ENCODE results near the gene TBC1D20.

DNA sequence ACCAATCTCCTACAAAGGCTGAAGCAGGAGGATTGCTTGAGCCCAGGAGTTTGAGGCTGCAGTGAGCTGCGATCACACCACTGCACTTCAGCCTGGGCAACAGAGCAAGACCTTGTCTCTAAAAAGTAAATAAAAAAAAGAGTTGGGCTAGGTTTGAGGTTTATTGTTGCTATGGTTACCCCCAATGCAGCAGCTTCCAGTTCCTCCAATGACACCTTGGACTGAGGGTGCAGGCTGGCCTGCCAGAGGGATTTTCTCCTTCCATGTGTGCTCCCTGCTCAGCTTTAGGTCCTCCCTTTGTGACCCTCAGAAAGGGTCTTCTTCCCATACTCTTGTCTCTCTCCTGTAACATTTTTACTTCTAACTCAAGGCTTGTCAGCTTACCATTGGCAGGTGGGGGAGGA, 10.6 kb upstream of the TBC1D20 start:
- TF ChIP-seq, protein P1, sequence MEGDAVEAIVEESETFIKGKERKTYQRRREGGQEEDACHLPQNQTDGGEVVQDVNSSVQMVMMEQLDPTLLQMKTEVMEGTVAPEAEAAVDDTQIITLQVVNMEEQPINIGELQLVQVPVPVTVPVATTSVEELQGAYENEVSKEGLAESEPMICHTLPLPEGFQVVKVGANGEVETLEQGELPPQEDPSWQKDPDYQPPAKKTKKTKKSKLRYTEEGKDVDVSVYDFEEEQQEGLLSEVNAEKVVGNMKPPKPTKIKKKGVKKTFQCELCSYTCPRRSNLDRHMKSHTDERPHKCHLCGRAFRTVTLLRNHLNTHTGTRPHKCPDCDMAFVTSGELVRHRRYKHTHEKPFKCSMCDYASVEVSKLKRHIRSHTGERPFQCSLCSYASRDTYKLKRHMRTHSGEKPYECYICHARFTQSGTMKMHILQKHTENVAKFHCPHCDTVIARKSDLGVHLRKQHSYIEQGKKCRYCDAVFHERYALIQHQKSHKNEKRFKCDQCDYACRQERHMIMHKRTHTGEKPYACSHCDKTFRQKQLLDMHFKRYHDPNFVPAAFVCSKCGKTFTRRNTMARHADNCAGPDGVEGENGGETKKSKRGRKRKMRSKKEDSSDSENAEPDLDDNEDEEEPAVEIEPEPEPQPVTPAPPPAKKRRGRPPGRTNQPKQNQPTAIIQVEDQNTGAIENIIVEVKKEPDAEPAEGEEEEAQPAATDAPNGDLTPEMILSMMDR (IDR thresholded peaks at IDR 0.05; ENCODE audit: insufficient read depth, low read depth, low read length): no peak
- no peak for TF ChIP-seq EZH2 (IDR thresholded peaks at IDR 0.05; ENCODE audit: insufficient read depth, low read length)

Measured in astrocyte (in vitro differentiated cells and primary cell).